Measurements from ENCODE around the gene DHX16.
A peak's percentile ranks its signal among the peaks of the same experiment; 100 is the strongest.

The DHX16 gene

GRCh38 chr6:30691208-30691847 is 18.5 kb upstream of the DHX16 start:
- DNase-seq, result no peak

DNA sequence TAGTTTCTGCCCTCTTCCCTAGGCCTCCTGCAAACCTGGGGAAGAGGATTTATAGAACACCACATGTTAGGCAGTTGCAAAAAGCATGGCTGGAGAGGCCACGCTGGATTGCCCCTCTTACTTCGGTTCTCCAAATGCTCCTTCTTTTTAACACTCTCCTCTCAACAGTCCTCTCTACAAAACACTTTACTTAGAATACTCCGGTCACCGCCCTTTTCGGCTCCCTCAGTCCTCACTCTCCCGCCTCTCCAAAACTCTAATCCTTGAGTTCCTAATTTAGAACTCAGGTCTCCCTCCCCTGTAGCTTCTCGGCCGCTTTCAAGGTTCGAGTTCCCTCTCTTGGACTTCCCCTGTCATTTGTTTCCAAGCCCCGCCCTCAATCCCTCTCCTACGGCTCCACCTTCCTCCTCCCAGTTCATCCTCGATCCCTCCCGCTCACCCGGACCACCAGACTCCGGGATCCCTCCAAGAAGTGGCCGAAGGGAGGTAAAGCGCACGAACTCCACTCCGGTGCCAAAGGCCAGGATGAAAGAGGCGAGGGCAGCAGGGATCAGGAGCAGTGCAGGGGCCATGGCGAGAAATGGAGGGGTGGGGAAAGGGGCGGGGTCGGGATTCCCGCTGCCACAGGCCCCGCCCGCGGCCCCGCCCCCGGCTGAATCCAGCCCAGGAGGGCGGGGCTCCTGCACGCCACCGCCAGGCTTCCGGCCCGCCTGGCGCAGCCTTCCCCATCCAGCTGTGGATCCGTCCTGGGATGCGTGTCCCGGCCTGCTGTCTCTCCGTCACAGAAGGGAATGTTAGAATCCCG is 17.8 kb upstream of the DHX16 start, which contains the start of gene NRM:
NRM (minus strand) TSS at position 582 of the 805 bp plus-strand sequence; CDS start at position 572, 10 bp downstream.
- peak; percentile 93 for DNase-seq

- no peak for DNase-seq
These were observed 17.2 kb upstream of the DHX16 start for GRCh38 chr6:30689985-30690384.

DNA sequence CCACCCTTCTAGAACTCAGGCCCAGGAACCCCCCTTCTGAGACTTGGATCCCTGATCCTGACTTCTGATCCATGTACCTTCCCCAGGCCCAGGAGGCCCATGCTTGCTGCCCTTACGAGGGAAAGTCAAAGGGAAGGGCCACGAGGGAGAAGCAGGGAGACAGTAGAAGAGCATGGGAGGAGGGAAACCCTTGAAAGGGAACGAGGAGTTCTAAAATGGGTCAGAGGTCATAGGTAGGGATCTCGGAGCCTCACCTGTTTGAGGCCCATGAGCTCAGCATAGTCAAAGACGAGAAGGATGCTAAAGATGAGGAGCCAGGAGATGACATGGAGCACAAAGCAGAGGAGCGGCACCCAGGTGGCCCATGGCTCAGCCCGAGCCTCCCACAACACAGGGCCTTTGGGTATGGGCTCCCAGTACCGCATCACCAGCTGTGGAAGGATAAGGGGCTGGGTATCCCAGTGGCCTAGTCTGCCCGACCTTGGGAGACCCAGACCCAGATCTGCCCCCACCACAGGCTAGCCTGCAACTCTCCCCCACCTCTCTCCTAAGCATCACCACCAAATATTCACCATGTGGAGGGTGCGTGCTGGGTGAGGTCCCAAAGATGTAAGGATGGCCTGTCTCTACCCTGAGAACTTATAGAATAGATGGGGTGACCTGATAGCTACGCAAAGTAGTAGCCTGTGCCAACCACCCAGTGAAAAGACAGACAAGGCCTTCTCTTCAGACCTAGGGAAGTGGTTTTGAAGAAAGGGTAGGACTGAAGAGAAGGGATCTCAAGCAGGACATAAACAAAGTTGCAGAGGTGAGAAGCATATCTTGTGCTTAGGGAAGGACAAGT is 16.4 kb upstream of the DHX16 start:
- no peak for DNase-seq

DNA sequence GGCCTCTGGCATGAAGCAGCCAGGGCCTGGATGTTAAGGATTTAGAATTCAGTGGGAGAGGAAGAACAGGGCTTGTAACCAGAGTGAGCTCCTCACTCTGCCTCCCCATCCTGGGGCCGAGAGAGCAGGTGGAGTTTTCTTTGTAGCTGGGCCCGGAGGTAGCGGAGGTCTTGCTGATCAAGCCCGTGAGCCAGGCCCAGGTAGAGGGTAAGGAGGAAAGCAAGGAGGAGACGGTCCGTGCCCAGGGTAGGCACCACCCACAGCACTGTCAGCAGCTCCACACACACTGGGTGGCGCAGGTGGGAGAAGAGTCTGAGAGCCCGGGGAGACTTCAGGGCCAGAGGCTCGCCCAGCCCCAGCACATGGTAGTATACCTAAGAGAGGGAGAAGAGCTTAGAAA is 15.8 kb upstream of the DHX16 start:
- no peak for DNase-seq

GRCh38 chr6:30687659-30688431 is 15.0 kb upstream of the DHX16 start:
- DNase-seq, result no peak

- DNase-seq, result peak; percentile 96
These were observed 14.3 kb upstream of the DHX16 start for GRCh38 chr6:30686908-30687658.

DNA sequence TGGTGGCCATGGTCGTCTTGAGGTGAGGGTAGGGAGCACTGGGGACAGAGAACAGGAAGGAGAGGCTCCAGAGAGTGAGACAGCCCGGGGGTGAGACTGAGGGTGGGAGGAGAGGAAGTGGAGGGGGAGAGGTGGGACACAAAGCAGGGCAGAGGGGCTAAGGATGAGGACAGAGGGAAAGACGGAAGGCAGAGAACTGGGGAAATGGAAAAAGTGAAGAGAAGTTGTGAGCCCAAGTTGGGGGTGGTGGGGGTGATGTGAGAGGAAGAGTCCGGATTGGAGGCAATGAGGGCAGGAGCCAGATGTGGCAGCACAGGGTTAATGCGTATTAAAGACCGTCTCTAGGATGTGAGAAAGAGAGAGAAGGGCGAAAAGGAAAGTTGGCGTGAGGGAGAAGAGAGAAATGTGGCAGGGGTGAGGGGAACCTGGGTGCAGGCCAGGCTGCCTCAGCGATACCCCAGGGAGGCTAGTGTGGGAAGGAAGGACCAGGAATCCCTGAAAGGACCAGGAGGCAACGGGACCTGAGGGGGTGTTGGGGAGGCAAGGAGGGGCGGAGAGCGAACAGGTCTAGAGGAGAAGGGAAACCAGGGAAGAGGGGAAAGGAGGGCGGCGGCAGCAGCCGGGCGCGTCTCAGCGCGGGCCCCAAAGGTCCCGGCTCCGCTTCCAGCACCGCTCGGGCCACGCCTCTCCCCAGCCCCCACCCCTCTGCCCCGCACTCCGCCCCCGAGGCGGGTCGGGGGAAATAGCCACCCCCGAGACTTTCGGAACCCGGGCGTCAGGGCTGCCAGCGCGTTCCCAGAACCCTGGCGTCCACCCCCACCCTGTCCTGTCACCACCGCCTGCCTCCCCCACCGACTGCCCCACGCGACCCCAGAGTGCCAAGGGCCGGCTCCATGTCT is 13.5 kb upstream of the DHX16 start, which contains the start of gene PPP1R18:
PPP1R18 (minus strand) TSS at position 637 of the 899 bp plus-strand sequence; CDS start at position 10, 627 bp downstream.
- peak; percentile 88 for DNase-seq

DNA sequence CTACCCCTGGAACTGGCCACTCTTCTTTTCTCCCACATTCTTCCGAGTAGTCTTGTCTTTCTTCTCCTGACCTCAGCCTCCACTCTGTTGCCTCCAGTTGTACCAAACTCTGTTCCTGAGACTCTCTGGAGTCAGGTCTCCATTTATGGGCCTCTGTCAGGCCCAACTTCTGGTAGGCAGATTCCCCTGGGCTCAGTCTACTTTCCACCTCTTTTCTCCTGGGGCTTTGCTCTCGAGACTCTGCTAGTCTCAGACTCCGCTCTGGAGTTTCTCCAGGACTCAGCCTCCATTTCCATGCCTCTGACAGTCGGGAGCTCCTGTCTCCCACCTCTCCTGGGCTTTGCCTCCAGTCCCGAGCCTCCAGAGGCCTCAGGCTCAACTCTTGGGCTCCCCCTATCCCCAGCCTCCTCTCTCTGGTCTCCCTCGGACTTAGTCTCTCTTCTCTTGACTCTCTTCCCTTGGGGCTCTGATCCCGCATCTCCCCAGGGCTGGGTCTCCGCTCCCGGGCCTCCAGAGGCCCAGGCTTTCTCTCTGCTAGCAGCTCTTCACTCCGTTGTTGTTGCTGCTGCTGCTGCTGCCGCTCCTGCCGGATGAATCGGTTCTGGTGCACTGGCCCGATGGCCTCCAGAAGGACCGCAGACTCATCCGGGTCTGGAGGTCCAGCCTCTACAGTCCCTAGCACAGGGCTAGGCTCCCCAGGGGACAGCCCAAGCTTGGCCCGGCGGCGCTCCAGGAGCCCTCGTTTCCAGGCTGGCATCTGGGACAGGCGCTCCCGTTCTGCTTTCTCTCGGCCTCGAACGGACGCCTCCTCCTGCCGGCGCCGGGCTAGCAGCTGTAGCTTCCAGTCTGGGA is 12.6 kb upstream of the DHX16 start:
- no peak for DNase-seq

DNA sequence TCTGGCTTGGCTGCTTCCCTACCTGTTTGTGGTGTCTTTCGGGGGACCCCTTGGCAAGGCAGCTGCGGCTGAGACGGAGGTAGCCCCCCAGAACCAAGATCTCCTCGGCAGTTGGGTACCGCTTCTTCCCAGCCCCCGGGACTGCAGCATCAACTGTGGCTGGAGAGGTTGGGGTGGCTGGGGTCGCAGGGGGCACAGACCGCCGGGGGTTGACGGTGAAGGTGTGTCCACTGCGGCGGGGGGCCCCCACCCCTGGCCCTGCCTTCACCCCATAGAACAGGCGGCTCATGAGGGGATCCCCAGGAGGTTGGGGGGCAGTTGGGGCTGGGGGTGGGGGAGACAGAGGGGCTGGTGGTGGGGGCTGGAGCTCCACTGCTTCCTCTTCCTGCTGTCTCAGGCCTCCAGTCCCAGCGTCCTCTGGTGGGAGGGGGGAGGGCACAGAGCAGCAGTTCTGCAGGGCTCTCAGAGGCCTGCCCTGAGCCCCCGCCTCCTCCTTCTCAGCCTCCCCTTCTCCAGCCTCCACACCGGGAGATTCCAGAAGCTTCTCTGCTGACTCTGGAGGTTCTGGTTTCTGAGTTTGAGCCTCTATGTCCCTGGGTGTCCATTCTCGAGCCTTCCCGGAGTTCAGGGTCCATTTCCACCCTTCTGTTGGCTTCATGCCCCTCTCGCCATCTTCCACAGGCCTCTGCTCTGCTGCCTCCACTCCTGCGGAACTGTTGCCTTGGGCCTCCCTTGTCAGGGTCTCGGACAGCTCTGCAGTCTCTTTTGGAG is 11.8 kb upstream of the DHX16 start:
- no peak for DNase-seq

DNA sequence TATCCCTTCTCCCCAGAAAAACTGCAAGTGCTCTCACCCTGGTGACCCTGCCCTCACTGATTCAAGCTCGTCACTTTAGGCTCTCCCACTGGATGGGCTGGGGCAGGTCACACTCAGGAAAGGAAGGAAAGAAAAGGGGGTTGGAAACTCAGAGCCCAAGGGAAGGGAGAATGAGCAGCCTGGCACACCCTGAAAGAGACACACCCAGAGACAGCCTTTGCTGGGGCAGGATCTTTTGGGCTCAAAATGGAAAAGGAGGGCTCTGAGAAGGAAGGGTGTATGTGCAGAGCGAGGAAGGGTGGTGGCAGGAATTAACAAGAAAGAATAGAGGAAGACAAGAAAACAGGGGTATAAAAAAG is 11.2 kb upstream of the DHX16 start:
- DNase-seq, result no peak

DNA sequence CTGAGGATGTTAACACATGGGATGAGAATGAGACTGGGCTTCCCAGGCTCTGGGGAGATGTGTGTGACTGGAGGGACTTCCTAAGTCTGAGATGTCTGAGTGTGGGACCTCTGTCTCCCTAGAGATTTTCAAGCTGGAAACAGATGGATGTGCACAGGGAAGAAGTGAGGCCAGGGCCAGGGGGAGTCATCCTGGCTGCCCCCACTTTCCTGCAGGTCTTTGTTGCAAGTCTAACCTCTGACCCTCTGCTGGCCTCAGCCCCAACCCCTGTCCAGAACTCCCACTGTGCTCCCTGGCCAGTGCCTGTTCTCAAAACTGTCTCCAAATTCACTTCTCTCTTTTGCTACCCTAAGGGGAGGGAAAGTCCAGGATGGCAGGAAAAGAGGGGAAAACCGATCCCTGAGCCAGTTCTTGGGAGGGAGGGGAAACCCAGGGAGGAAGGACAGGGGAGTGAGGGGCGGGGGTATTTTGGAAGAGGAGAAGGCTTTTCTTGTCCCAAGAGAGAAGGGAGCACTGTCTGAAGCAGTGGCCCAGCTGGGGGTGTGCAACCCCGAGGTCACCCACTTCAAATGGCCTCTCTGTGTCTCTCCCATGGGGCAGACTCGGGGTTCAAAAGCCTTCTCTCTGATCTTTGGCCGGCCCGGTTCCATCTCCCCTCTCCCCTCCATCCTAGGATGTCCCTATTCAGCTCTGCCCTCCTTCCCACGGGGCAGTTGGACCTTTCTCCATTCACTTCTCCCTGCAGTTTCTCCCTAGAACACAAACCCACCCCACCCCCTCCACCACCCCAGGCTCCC is 10.6 kb upstream of the DHX16 start:
- DNase-seq, result no peak

GRCh38 chr6:30682143-30683117 is 9.6 kb upstream of the DHX16 start:
- DNase-seq, result peak; percentile 72

- DNase-seq, result no peak
These were observed 8.9 kb upstream of the DHX16 start for GRCh38 chr6:30681766-30682142.

DNA sequence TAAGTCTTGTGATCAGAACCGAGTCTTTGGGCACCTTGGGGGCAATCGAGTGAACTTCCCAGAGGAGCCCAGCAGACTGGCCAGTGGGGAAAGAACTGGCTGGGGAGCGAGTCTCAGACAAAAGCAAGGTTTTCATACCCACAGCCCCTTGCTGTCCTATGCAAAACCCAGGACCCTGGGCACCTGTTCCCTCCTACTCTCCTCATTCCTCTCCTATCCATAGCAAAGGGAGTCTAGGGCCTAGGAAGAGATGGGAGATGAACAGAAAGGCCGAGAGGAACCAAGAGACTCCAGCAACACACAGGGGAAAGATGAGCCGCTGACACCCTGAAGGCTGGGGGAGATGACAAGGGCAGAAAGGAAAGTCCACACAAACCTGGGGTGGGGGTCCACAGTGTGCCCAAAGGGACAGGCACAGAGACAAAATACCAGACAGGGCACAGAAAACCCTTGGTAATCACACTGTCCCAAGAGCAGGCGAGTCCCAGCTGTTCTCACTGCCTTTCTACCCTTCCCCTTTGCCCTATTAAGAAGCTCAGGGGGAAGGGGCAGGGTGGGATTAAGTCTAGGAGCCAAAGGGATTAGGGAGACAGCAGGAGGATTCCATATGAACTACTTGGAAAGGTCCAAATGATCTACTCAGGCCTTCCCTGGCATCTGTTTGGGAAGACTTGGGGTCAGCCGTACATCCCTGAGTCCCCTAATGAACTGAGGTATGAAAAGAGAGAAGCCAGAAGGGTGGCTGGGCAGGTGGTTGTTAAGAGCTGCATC is 7.1 kb upstream of the DHX16 start:
- no peak for DNase-seq
